GM12801 (cell line): ENCODE data around the gene LARGE1.

Experiments used
- CTCF ChIP-seq: IDR thresholded peaks from one replicate; pipeline ENCODE4 v1.5.1; 2011; ENCODE audit warnings: control low read depth; ENCODE audit not compliant: insufficient read length; ENCODE audit errors: extremely low read depth

LARGE1 gene

GRCh38 chr22:33391298-33391697 lies 529.0 kb downstream of the LARGE1 start:
- TF ChIP-seq CTCF = no peak

GRCh38 chr22:33389936-33390335 lies 530.3 kb downstream of the LARGE1 start:
- no peak for TF ChIP-seq CTCF

- no peak for TF ChIP-seq CTCF
These were observed 534.0 kb downstream of the LARGE1 start for GRCh38 chr22:33386270-33386669.

- no peak for TF ChIP-seq CTCF
These were observed 534.7 kb downstream of the LARGE1 start for GRCh38 chr22:33385611-33386010.

- TF ChIP-seq CTCF = no peak
These were observed 537.8 kb downstream of the LARGE1 start for GRCh38 chr22:33382436-33382835.

- TF ChIP-seq CTCF = no peak
These were observed 538.5 kb downstream of the LARGE1 start for GRCh38 chr22:33381531-33382406.

GRCh38 chr22:33380789-33381530 lies 539.3 kb downstream of the LARGE1 start:
- TF ChIP-seq CTCF = no peak
